ENCODE data around the gene EEFSEC.

Gene EEFSEC

GRCh38 chr3:128226795-128227395 lies 73.6 kb downstream of the EEFSEC start:
- peaks cover 63% of the 10 kb centered on the region for H3K4me1 Mint-ChIP-seq
- TF ChIP-seq, protein P1, sequence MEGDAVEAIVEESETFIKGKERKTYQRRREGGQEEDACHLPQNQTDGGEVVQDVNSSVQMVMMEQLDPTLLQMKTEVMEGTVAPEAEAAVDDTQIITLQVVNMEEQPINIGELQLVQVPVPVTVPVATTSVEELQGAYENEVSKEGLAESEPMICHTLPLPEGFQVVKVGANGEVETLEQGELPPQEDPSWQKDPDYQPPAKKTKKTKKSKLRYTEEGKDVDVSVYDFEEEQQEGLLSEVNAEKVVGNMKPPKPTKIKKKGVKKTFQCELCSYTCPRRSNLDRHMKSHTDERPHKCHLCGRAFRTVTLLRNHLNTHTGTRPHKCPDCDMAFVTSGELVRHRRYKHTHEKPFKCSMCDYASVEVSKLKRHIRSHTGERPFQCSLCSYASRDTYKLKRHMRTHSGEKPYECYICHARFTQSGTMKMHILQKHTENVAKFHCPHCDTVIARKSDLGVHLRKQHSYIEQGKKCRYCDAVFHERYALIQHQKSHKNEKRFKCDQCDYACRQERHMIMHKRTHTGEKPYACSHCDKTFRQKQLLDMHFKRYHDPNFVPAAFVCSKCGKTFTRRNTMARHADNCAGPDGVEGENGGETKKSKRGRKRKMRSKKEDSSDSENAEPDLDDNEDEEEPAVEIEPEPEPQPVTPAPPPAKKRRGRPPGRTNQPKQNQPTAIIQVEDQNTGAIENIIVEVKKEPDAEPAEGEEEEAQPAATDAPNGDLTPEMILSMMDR (IDR thresholded peaks at IDR 0.05; ENCODE audit: unreplicated experiment in 3 of 3): peak; percentile 57 to 66 (median 60)
- H3K4me3 Mint-ChIP-seq: peak overlapping the region in 1 of 3 experiments; percentile 16
- H3K27ac Mint-ChIP-seq: peak overlapping the region; percentile 53 to 99 (median 97)
- H3K9me3 Mint-ChIP-seq: peaks cover 2% of the 10 kb centered on the region
- H3K36me3 Mint-ChIP-seq (ENCODE audit: low read depth): peaks cover 6% of the 10 kb centered on the region
- no peaks in the 10 kb centered on the region for H3K27me3 Mint-ChIP-seq (ENCODE audit: low read depth)

DNA sequence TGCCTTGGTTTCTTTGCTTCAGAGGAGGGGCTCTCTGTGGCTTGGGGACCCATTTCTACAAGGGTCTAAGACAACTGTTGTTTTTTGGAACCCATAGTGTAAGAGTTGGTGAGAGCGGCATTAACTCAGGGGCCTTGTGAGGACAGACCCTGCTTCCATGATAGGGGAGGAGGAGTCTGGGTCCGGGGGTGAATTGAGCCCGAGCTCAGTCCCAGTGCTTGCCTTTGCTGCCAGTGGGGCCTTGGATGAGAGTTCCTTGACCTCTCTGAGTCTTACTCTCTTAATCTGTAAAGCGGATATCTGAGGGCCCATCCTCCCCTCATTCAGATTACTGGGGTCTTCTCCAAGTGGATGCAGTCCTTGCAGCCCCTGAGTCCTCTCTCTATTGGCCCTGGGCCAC lies 74.2 kb downstream of the EEFSEC start:
- Mint-ChIP-seq H3K27me3 (ENCODE audit: low read depth) (no peaks in the 10 kb centered on the region), H3K4me3 (no peak overlapping the region), H3K4me1 (peaks cover 69% of the 10 kb centered on the region), H3K27ac (peak overlapping the region in 2 of 3 experiments; percentile 97 to 99), H3K36me3 (ENCODE audit: low read depth) (peaks cover 6% of the 10 kb centered on the region), H3K9me3 (peaks cover under 1% of the 10 kb centered on the region)
- TF ChIP-seq, protein P1 (IDR thresholded peaks at IDR 0.05; ENCODE audit: unreplicated experiment in 3 of 3): no peak

DNA sequence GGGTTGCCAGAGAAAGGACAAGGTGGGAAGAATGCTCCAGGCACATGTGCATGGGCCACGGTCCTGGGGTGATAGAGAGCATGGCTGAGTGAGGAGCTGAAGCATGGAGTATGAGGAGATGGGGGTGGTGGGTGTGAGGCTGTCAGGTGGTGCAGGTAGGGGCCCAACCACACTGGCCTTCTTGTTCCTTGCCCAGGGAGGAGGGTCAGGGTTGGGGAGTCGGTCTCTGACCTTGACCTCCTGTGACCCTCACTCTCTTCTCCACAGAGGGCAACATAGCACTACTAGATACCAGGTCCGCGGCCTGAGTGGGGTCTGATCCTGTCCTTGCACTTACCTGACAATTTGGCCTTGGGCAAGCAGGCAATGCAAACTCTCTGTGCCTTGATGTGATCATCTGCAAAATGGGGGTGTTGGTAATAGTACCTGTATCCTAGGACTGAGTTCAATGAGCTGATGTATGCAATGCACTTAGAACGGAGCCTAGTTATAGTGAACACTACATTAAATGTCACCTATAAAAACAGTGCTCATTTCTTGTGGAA lies 75.2 kb downstream of the EEFSEC start:
- Mint-ChIP-seq H3K27ac (peak overlapping the region in 2 of 3 experiments; percentile 97 to 99), H3K36me3 (ENCODE audit: low read depth) (peaks cover 6% of the 10 kb centered on the region), H3K27me3 (ENCODE audit: low read depth) (no peaks in the 10 kb centered on the region), H3K4me1 (peaks cover 78% of the 10 kb centered on the region), H3K4me3 (no peak overlapping the region), H3K9me3 (no peaks in the 10 kb centered on the region)
- TF ChIP-seq, protein P1 (IDR thresholded peaks at IDR 0.05; ENCODE audit: unreplicated experiment in 3 of 3): no peak

GRCh38 chr3:128229106-128229857 lies 76.0 kb downstream of the EEFSEC start:
- Mint-ChIP-seq H3K27ac (peak overlapping the region; percentile 22 to 99 (median 85)), H3K4me1 (peaks cover 82% of the 10 kb centered on the region), H3K9me3 (no peaks in the 10 kb centered on the region), H3K36me3 (ENCODE audit: low read depth) (peaks cover 2% of the 10 kb centered on the region), H3K4me3 (no peak overlapping the region), H3K27me3 (ENCODE audit: low read depth) (no peaks in the 10 kb centered on the region)
- TF ChIP-seq, protein P1 (IDR thresholded peaks at IDR 0.05; ENCODE audit: unreplicated experiment in 3 of 3): no peak

- no peaks in the 10 kb centered on the region for H3K27me3 Mint-ChIP-seq (ENCODE audit: low read depth)
- H3K4me1 Mint-ChIP-seq: peaks cover 77% of the 10 kb centered on the region
- H3K36me3 Mint-ChIP-seq (ENCODE audit: low read depth): no peaks in the 10 kb centered on the region
- H3K27ac Mint-ChIP-seq: peak overlapping the region; percentile 91 to 99 (median 95)
- peak overlapping the region in 2 of 3 experiments; percentile 45 to 51 for H3K4me3 Mint-ChIP-seq
- H3K9me3 Mint-ChIP-seq: no peaks in the 10 kb centered on the region
- TF ChIP-seq, protein P1 (IDR thresholded peaks at IDR 0.05; ENCODE audit: unreplicated experiment in 3 of 3): no peak
Observed at GRCh38 chr3:128231606-128232005, 78.3 kb downstream of the EEFSEC start.

Data from nephron (organoid).